OCI-LY7 (cell line): ENCODE data around the gene ODC1. TPM values are rescaled to one million over a fixed set of nuclear protein-coding genes. Genes with fewer than 3 reads are reported as not detected.

Experiments used
- BruUV-seq: library from RNA; stranded (reverse); fragments of 400-500 nt; replicated peaks from 2 replicates; lab custom pipeline; 2021; lab: Mats Ljungman, UMichigan
- CTCF ChIA-PET: fragments of 300-600 bp; sonication (Branson Sonifier 250); formaldehyde crosslinking; loops from one replicate; lab custom pipeline; 2022; ENCODE audit warnings: antibody characterized with exemption; ENCODE audit not compliant: unreplicated experiment; lab: Charles Lee
- POLR2A ChIA-PET: fragments of 300-600 bp; sonication (Branson Sonifier 250); formaldehyde crosslinking; loops from one replicate; lab custom pipeline; 2022; ENCODE audit warnings: antibody characterized with exemption; lab: Charles Lee
- DNase-seq: peaks from one replicate; pipeline ENCODE4 v3.0.0-alpha.2; 2015; ENCODE audit warnings: low spot score
- H2AFZ ChIP-seq: fragments of 200-600 bp; sonication (generic), shearing (Covaris generic); 2 replicates; pipeline ENCODE4 v1.6.1; 2014; ENCODE audit warnings: mild to moderate bottlenecking, antibody characterized with exemption, low read length, moderate library complexity
- H3K27ac ChIP-seq: fragments of 200-600 bp; sonication (generic); 2 replicates; pipeline ENCODE4 v1.5.1; 2014; ENCODE audit warnings: mixed run types, low read depth, mild to moderate bottlenecking, moderate library complexity, low read length, inconsistent platforms; ENCODE audit not compliant: poor library complexity, severe bottlenecking
- H3K36me3 ChIP-seq: fragments of 200-600 bp; sonication (generic); 2 replicates; pipeline ENCODE4 v1.6.1; 2014; ENCODE audit warnings: mild to moderate bottlenecking, antibody characterized with exemption, low read length, moderate library complexity, mixed read lengths; ENCODE audit not compliant: insufficient read depth
- H3K4me1 ChIP-seq: fragments of 200-600 bp; sonication (generic); 2 replicates; pipeline ENCODE4 v1.5.1; 2014; ENCODE audit warnings: mild to moderate bottlenecking, low read length; ENCODE audit not compliant: insufficient read depth, poor library complexity, severe bottlenecking
- H3K4me2 ChIP-seq: fragments of 200-600 bp; sonication (generic); 2 replicates; pipeline ENCODE4 v1.6.1; 2014; ENCODE audit warnings: mild to moderate bottlenecking, low read length
- H3K4me3 ChIP-seq: fragments of 200-600 bp; sonication (generic); 2 replicates; pipeline ENCODE4 v1.5.1; 2014; ENCODE audit warnings: mild to moderate bottlenecking, low read depth, low read length; ENCODE audit not compliant: poor library complexity, severe bottlenecking
- H3K79me2 ChIP-seq: fragments of 200-600 bp; sonication (generic); 2 replicates; pipeline ENCODE4 v1.6.1; 2016; ENCODE audit warnings: low read depth, mild to moderate bottlenecking, low read length, moderate library complexity, mixed read lengths; ENCODE audit not compliant: insufficient read depth
- H3K9me2 ChIP-seq: fragments of 200-600 bp; sonication (generic); 2 replicates; pipeline ENCODE4 v1.6.1; 2016; ENCODE audit warnings: mild to moderate bottlenecking, low read length, mixed read lengths; ENCODE audit not compliant: insufficient read depth
- H3K9me3 ChIP-seq: fragments of 200-600 bp; sonication (generic); 2 replicates; pipeline ENCODE4 v1.6.1; 2014; ENCODE audit warnings: mild to moderate bottlenecking, mixed run types, low read length, mixed read lengths
- H4K20me1 ChIP-seq: fragments of 200-600 bp; sonication (generic); 2 replicates; pipeline ENCODE4 v1.6.1; 2014; ENCODE audit warnings: mild to moderate bottlenecking, antibody characterized with exemption, low read length, moderate library complexity, mixed read lengths; ENCODE audit not compliant: insufficient read depth
- CTCF ChIP-seq: fragments of 200-600 bp; sonication (generic); conservative IDR thresholded peaks from 2 replicates; pipeline ENCODE4 v1.5.1; 2014; ENCODE audit warnings: mild to moderate bottlenecking, antibody characterized with exemption, low read length, moderate library complexity, mixed read lengths
- EZH2phosphoT487 ChIP-seq: fragments of 200-600 bp; sonication (generic); IDR thresholded peaks from 2 replicates; pipeline ENCODE4 v1.6.1; 2018; ENCODE audit warnings: low read depth, borderline replicate concordance, mild to moderate bottlenecking, mixed run types, antibody characterized with exemption, low read length, moderate library complexity, mixed read lengths
- intact Hi-C: fragments of 100-400 bp; cut with micrococcal nuclease; formaldehyde crosslinking; loops from one replicate; pipeline ENCODE4 v1.10.0; 2022; ENCODE audit not compliant: unreplicated experiment
- total RNA-seq, 2 experiments: library from RNA; depleted of rRNA in 1 of 2; stranded (reverse); fragments of >200 nt in 1 of 2; shearing (Covaris generic) in 1 of 2; gene quantifications; 2 replicates each; pipeline ENCODE4 v1.2.3, GENCODE V29; 2014 to 2022

ODC1 gene
- total RNA-seq, 2 experiments from 2014 or later: 256 to 273 TPM

- no TSS peak for BruUV-seq
- peaks cover 5% of the 10 kb centered on the region for H3K4me1 ChIP-seq
- no peak overlapping the region for H3K4me3 ChIP-seq
- ChIA-PET CTCF (interaction anchor here (0.6 to 1.7 kb wide), 9 partner anchors 10 to 365 kb away, joined by 3 to 14 read pairs (median 6); no protein-coding TSS in a partner anchor), POLR2A (interaction anchor here (0.6 to 1.6 kb wide), 6 partner anchors 10 to 724 kb away, joined by 3 to 7 read pairs (median 3); partner anchors contain the start of gene ODC1)
- H3K36me3 ChIP-seq: peaks cover 24% of the 10 kb centered on the region
- intact Hi-C loops: loop anchor here (1.0 to 5.0 kb wide), 5 partner anchors 25 to 363 kb away; no protein-coding TSS in a partner anchor
- H3K27ac ChIP-seq: no peak overlapping the region
- peaks cover 4% of the 10 kb centered on the region; the same call in 1 of the 2 replicates for H4K20me1 ChIP-seq
- TF ChIP-seq CTCF: peak; percentile 94
- TF ChIP-seq EZH2phosphoT487: no peak
- no peaks in the 10 kb centered on the region for H3K9me3 ChIP-seq
- H3K79me2 ChIP-seq: no peaks in the 10 kb centered on the region
- H3K9me2 ChIP-seq: no peaks in the 10 kb centered on the region
- peak; percentile 80 for DNase-seq
- H3K4me2 ChIP-seq: no peak overlapping the region
- H2AFZ ChIP-seq: no peak overlapping the region
Observed at GRCh38 chr2:10434886-10435819, 13.0 kb downstream of the ODC1 start.

GRCh38 chr2:10433947-10434885, 13.9 kb downstream of the ODC1 start:
- H3K4me3 ChIP-seq: no peak overlapping the region
- H4K20me1 ChIP-seq: peaks cover 4% of the 10 kb centered on the region; the same call in 1 of the 2 replicates
- ChIA-PET CTCF (interaction anchor here (0.6 to 1.7 kb wide), 9 partner anchors 11 to 364 kb away, joined by 3 to 14 read pairs (median 6); no protein-coding TSS in a partner anchor), POLR2A (interaction anchor here (0.6 to 1.7 kb wide), 4 partner anchors 11 to 725 kb away, joined by 3 to 7 read pairs (median 4); no protein-coding TSS in a partner anchor)
- H3K9me3 ChIP-seq: no peaks in the 10 kb centered on the region
- no peak overlapping the region for H3K27ac ChIP-seq
- no peaks in the 10 kb centered on the region for H3K9me2 ChIP-seq
- peaks cover 5% of the 10 kb centered on the region for H3K4me1 ChIP-seq
- no TSS peak for BruUV-seq
- H3K79me2 ChIP-seq: no peaks in the 10 kb centered on the region
- DNase-seq: no peak
- TF ChIP-seq EZH2phosphoT487 (no peak), CTCF (no peak)
- no peak overlapping the region for H3K4me2 ChIP-seq
- peaks cover 14% of the 10 kb centered on the region for H3K36me3 ChIP-seq
- H2AFZ ChIP-seq: no peak overlapping the region
- intact Hi-C loops: no loop called here
